ENCODE measurements around the gene PCCA.

DNA sequence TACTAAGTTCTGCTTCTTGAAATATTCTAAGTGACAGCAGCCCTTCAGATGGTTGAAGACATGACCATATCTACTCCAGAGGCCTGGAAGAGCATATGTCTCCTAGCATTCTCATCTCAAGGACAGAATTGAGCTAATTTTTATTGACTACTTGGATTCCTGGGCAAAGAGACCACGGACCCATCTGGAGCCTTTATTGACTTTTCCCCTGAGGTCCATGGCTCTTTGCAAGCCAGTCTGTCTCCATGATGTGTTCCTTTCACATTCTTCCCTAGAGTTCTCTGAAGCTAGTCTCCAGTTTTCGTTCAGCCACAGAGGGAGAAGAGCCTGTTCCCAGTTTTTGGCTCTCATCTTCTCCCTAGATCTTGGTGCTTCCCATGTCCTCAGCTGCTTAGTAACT, 202.7 kb downstream of the PCCA start:
- TF ChIP-seq CTCF (conservative IDR thresholded peaks at IDR 0.05; ENCODE audit: low read depth in 2 of 2), result no peak
- no peak for TF ChIP-seq CREB1 (CRISPR knock-in tag; IDR thresholded peaks at IDR 0.05; ENCODE audit: low read depth)
- no peak for TF ChIP-seq REST (IDR thresholded peaks at IDR 0.05; ENCODE audit: unreplicated experiment)
- no peak for TF ChIP-seq JUNB (IDR thresholded peaks at IDR 0.05; ENCODE audit: unreplicated experiment)
- no peak for TF ChIP-seq EZH2phosphoT487 (IDR thresholded peaks at IDR 0.05; ENCODE audit: unreplicated experiment)
- TF ChIP-seq, protein P1, sequence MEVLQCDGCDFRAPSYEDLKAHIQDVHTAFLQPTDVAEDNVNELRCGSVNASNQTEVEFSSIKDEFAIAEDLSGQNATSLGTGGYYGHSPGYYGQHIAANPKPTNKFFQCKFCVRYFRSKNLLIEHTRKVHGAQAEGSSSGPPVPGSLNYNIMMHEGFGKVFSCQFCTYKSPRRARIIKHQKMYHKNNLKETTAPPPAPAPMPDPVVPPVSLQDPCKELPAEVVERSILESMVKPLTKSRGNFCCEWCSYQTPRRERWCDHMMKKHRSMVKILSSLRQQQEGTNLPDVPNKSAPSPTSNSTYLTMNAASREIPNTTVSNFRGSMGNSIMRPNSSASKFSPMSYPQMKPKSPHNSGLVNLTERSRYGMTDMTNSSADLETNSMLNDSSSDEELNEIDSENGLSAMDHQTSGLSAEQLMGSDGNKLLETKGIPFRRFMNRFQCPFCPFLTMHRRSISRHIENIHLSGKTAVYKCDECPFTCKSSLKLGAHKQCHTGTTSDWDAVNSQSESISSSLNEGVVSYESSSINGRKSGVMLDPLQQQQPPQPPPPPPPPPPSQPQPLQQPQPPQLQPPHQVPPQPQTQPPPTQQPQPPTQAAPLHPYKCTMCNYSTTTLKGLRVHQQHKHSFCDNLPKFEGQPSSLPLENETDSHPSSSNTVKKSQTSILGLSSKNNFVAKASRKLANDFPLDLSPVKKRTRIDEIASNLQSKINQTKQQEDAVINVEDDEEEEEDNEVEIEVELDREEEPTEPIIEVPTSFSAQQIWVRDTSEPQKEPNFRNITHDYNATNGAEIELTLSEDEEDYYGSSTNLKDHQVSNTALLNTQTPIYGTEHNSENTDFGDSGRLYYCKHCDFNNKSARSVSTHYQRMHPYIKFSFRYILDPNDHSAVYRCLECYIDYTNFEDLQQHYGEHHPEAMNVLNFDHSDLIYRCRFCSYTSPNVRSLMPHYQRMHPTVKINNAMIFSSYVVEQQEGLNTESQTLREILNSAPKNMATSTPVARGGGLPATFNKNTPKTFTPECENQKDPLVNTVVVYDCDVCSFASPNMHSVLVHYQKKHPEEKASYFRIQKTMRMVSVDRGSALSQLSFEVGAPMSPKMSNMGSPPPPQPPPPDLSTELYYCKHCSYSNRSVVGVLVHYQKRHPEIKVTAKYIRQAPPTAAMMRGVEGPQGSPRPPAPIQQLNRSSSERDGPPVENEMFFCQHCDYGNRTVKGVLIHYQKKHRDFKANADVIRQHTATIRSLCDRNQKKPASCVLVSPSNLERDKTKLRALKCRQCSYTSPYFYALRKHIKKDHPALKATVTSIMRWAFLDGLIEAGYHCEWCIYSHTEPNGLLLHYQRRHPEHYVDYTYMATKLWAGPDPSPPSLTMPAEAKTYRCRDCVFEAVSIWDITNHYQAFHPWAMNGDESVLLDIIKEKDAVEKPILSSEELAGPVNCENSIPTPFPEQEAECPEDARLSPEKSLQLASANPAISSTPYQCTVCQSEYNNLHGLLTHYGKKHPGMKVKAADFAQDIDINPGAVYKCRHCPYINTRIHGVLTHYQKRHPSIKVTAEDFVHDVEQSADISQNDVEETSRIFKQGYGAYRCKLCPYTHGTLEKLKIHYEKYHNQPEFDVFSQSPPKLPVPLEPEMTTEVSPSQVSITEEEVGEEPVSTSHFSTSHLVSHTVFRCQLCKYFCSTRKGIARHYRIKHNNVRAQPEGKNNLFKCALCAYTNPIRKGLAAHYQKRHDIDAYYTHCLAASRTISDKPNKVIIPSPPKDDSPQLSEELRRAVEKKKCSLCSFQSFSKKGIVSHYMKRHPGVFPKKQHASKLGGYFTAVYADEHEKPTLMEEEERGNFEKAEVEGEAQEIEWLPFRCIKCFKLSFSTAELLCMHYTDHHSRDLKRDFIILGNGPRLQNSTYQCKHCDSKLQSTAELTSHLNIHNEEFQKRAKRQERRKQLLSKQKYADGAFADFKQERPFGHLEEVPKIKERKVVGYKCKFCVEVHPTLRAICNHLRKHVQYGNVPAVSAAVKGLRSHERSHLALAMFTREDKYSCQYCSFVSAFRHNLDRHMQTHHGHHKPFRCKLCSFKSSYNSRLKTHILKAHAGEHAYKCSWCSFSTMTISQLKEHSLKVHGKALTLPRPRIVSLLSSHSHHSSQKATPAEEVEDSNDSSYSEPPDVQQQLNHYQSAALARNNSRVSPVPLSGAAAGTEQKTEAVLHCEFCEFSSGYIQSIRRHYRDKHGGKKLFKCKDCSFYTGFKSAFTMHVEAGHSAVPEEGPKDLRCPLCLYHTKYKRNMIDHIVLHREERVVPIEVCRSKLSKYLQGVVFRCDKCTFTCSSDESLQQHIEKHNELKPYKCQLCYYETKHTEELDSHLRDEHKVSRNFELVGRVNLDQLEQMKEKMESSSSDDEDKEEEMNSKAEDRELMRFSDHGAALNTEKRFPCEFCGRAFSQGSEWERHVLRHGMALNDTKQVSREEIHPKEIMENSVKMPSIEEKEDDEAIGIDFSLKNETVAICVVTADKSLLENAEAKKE (CRISPR knock-in tag; IDR thresholded peaks at IDR 0.05), result no peak
- TF ChIP-seq POLR2AphosphoS5 (IDR thresholded peaks at IDR 0.05; ENCODE audit: low read depth), result no peak
- TF ChIP-seq EZH2 (IDR thresholded peaks at IDR 0.05; ENCODE audit: low read depth, unreplicated experiment), result no peak
- TF ChIP-seq STAT1 (IDR thresholded peaks at IDR 0.05; ENCODE audit: unreplicated experiment), result no peak
- TF ChIP-seq ETS1 (IDR thresholded peaks at IDR 0.05), result no peak
- TF ChIP-seq NANOG (IDR thresholded peaks at IDR 0.05; ENCODE audit: borderline replicate concordance), result no peak
- TF ChIP-seq ZNF114 (CRISPR knock-in tag; IDR thresholded peaks at IDR 0.05), result no peak

Data from GM23338 (cell line).